Coronary artery (tissue), 2 donors: ENCODE measurements around the gene KCNA10.
A peak's percentile ranks its signal among the peaks of the same experiment; 100 is the strongest.

ENCODE experiments used
- DNase-seq: peaks from one replicate; pipeline ENCODE4 v3.0.0-alpha.2; 2017; ENCODE audit warnings: low spot score
- H3K27ac ChIP-seq, 2 donors: fragments of 200-600 bp; sonication (generic); one replicate each; pipeline ENCODE4 v1.5.1; 2016 to 2019
- H3K4me3 ChIP-seq: fragments of 200-600 bp; sonication (generic); 2 replicates; pipeline ENCODE4 v1.5.1; 2016; ENCODE audit warnings: mild to moderate bottlenecking, moderate library complexity
- CTCF ChIP-seq: fragments of 200-600 bp; sonication (generic); IDR thresholded peaks from one replicate; pipeline ENCODE4 v1.5.1; 2019; ENCODE audit warnings: antibody characterized with exemption

Gene KCNA10

GRCh38 chr1:110538075-110538474 is 19.1 kb upstream of the KCNA10 start:
- no peak for TF ChIP-seq CTCF
- DNase-seq, result no peak
- H3K27ac ChIP-seq, result no peak overlapping the region
- H3K4me3 ChIP-seq, result no peak overlapping the region

DNA sequence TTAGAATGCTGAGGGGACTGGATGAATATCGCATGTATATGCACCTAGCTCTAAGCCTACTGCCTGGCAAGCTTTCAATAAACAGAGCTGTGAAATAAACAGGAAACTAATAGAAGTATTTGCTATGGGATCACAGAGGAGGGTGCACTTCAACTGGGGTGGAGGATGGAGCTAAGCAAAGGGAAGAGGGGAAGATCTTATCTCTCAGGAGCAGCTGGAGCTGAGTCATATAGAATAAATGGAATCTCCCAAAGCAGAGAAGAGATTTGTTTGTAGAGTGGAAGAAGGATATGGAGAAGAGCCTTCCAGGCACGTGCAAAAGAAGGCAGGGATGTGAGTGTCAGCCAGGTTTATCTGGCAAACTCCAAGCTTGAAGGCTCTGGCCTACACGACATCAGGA is 17.0 kb upstream of the KCNA10 start:
- Histone ChIP-seq H3K27ac (no peak overlapping the region), H3K4me3 (no peak overlapping the region)
- TF ChIP-seq CTCF, result no peak
- no peak for DNase-seq

DNA sequence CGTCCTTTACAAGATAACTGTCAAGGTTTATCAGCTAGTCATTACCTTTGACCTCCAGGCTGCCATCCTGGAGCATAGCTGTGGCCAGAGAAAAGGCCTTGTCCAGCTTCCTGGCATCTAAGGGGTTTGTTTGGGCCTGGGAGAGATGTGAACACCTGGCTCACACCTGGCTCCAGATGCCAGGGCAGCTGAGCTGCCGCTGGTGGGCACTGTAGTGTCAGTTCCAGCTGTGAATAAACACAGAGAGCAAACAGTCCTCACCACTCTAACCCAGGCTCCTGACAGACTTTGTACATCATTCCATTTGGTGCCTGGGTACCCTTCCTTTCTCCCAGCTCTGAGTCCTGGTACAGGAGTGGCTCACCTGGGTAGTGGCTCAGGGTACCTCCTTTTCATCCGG is 14.3 kb upstream of the KCNA10 start:
- Histone ChIP-seq H3K4me3 (no peak overlapping the region), H3K27ac (no peak overlapping the region)
- no peak for DNase-seq
- no peak for TF ChIP-seq CTCF

DNA sequence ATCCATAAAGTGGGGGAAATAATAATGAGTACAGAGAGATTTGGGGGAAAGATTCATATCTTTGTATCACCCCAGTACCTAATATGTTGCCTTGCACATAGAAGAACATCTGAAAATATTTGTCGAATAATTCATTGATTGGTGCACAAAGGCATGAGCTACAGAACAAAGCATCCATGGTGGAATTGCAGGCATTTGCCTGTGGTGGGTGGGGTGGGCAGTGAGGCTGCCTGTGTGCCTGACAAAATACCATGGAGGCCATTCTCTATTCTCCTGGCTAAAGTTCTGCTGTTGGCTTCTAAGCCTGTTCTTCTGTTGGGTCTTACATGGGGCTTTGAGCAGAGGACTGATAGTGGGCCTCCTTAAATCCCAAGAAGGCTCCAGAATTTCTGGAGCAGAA is 10.0 kb upstream of the KCNA10 start:
- no peak for TF ChIP-seq CTCF
- Histone ChIP-seq H3K27ac (no peak overlapping the region), H3K4me3 (no peak overlapping the region)
- no peak for DNase-seq

- no peak overlapping the region for H3K27ac ChIP-seq
- TF ChIP-seq CTCF, result no peak
- no peak overlapping the region for H3K4me3 ChIP-seq
- DNase-seq, result no peak
Measured at GRCh38 chr1:110526201-110526780, 7.3 kb upstream of the KCNA10 start.

- H3K4me3 ChIP-seq, result no peak overlapping the region
- H3K27ac ChIP-seq, result no peak overlapping the region
- no peak for DNase-seq
- TF ChIP-seq CTCF, result no peak
Measured at GRCh38 chr1:110525249-110525595, 6.2 kb upstream of the KCNA10 start.

DNA sequence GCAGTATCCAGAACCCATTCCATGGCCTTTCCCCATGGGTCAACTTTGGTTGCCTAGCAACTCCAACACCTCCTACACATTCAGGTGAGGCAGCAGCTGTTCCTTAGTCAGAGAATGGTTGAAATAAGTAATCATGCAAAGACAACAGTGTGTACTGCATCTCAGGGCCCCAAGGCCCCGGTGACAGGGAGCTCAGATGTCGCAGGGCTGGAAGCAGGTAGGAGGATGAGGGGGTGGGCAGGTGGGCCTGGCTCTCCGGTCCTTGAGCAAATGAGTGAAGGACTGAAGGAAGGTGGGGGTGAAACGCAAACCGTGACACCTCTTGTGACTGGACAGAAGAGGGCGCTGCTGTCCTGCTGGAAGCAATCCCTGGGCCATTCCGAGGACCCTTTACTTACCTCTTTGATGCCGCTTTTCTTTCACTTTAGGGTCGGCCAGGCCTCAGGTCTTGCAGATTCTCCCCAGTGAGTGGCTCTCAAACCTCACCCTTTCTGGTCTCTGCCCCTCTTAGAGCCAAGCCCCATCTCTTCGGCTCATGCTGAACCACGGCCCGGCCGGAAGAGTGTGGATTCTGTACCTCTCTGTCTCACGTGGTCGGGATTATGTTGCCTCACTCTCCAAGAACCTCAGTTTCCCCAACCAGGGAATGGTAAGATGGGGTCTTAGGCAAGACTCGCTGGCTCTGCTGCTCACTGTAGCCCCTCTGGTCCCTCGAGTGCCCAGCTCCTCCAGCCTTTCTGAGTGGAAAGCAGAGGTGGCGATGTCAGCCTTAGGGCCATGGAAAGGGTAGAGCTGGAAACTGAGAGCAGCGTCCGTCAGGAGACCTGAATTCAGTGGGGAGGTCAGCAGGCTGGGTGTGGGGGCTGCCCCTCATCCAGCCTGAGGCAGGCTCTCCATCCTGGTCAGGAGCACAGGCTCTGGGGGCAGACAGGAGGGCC is 5.6 kb upstream of the KCNA10 start:
- Histone ChIP-seq H3K4me3 (peak overlapping the region; percentile 20), H3K27ac (no peak overlapping the region)
- DNase-seq, result no peak
- TF ChIP-seq CTCF, result peak; percentile 49
